ENCODE data around the gene ZBP1.

ZBP1 gene

GRCh38 chr20:57574954-57575353 lies 45.3 kb downstream of the ZBP1 start:
- Histone ChIP-seq H3K9ac (ENCODE audit: low read depth, low read length, poor library complexity, severe bottlenecking) (no peak overlapping the region), H3K9me3 (ENCODE audit: insufficient read depth, low read depth, low read length) (no peaks in the 10 kb centered on the region), H3K4me2 (ENCODE audit: low read depth, low read length, poor library complexity, severe bottlenecking) (no peak overlapping the region), H3K9me2 (replicated peaks; ENCODE audit: low read depth, low read length) (no peaks in the 10 kb centered on the region), H3F3A (ENCODE audit: low read depth) (no peaks in the 10 kb centered on the region), H3K79me2 (ENCODE audit: insufficient read depth, low read length) (no peaks in the 10 kb centered on the region), H3K4me3 (ENCODE audit: low read length, poor library complexity, severe bottlenecking) (no peak overlapping the region), H3K4me1 (ENCODE audit: insufficient read depth, low read length, poor library complexity, severe bottlenecking) (no peaks in the 10 kb centered on the region), H3K27me3 (ENCODE audit: insufficient read depth, low read length, poor library complexity, severe bottlenecking) (no peaks in the 10 kb centered on the region), H2AFZ (ENCODE audit: low read length) (no peak overlapping the region), H3K36me3 (ENCODE audit: insufficient read depth, low read length) (no peaks in the 10 kb centered on the region), H4K20me1 (ENCODE audit: insufficient read depth, low read length, poor library complexity, severe bottlenecking) (no peaks in the 10 kb centered on the region)
- TF ChIP-seq EZH2phosphoT487 (IDR thresholded peaks at IDR 0.05; ENCODE audit: borderline replicate concordance) (no peak), CTCF (conservative IDR thresholded peaks at IDR 0.05; ENCODE audit: low read length) (no peak)

GRCh38 chr20:57573894-57574293 lies 46.3 kb downstream of the ZBP1 start:
- Histone ChIP-seq H4K20me1 (ENCODE audit: insufficient read depth, low read length, poor library complexity, severe bottlenecking) (no peaks in the 10 kb centered on the region), H3K4me3 (ENCODE audit: low read length, poor library complexity, severe bottlenecking) (no peak overlapping the region), H3F3A (ENCODE audit: low read depth) (no peaks in the 10 kb centered on the region), H3K36me3 (ENCODE audit: insufficient read depth, low read length) (no peaks in the 10 kb centered on the region), H3K9me2 (replicated peaks; ENCODE audit: low read depth, low read length) (no peaks in the 10 kb centered on the region), H3K79me2 (ENCODE audit: insufficient read depth, low read length) (no peaks in the 10 kb centered on the region), H3K4me2 (ENCODE audit: low read depth, low read length, poor library complexity, severe bottlenecking) (no peak overlapping the region), H3K9me3 (ENCODE audit: insufficient read depth, low read depth, low read length) (no peaks in the 10 kb centered on the region), H3K9ac (ENCODE audit: low read depth, low read length, poor library complexity, severe bottlenecking) (no peak overlapping the region), H3K4me1 (ENCODE audit: insufficient read depth, low read length, poor library complexity, severe bottlenecking) (no peaks in the 10 kb centered on the region), H2AFZ (ENCODE audit: low read length) (no peak overlapping the region), H3K27me3 (ENCODE audit: insufficient read depth, low read length, poor library complexity, severe bottlenecking) (no peaks in the 10 kb centered on the region)
- TF ChIP-seq EZH2phosphoT487 (IDR thresholded peaks at IDR 0.05; ENCODE audit: borderline replicate concordance), result no peak
- TF ChIP-seq CTCF (conservative IDR thresholded peaks at IDR 0.05; ENCODE audit: low read length), result peak; percentile 48

GRCh38 chr20:57573242-57573641 lies 47.0 kb downstream of the ZBP1 start:
- H3F3A ChIP-seq (ENCODE audit: low read depth), result no peaks in the 10 kb centered on the region
- TF ChIP-seq CTCF (conservative IDR thresholded peaks at IDR 0.05; ENCODE audit: low read length) (no peak), EZH2phosphoT487 (IDR thresholded peaks at IDR 0.05; ENCODE audit: borderline replicate concordance) (no peak)

More at GRCh38 chr20:57573242-57573641, 47.0 kb downstream of the ZBP1 start:
- no peaks in the 10 kb centered on the region for H4K20me1 ChIP-seq (ENCODE audit: insufficient read depth, low read length, poor library complexity, severe bottlenecking)
- no peaks in the 10 kb centered on the region for H3K9me2 ChIP-seq (replicated peaks; ENCODE audit: low read depth, low read length)
- H3K9me3 ChIP-seq (ENCODE audit: insufficient read depth, low read depth, low read length), result no peaks in the 10 kb centered on the region
- no peaks in the 10 kb centered on the region for H3K4me1 ChIP-seq (ENCODE audit: insufficient read depth, low read length, poor library complexity, severe bottlenecking)
- no peaks in the 10 kb centered on the region for H3K36me3 ChIP-seq (ENCODE audit: insufficient read depth, low read length)
- no peak overlapping the region for H2AFZ ChIP-seq (ENCODE audit: low read length)
- H3K9ac ChIP-seq (ENCODE audit: low read depth, low read length, poor library complexity, severe bottlenecking), result no peak overlapping the region
- no peak overlapping the region for H3K4me2 ChIP-seq (ENCODE audit: low read depth, low read length, poor library complexity, severe bottlenecking)
- H3K79me2 ChIP-seq (ENCODE audit: insufficient read depth, low read length), result no peaks in the 10 kb centered on the region
- no peak overlapping the region for H3K4me3 ChIP-seq (ENCODE audit: low read length, poor library complexity, severe bottlenecking)
- no peaks in the 10 kb centered on the region for H3K27me3 ChIP-seq (ENCODE audit: insufficient read depth, low read length, poor library complexity, severe bottlenecking)

Measured in Loucy (cell line).